DND-41 (cell line): ENCODE measurements around the gene SLC30A1.

Experiments
- ATAC-seq: fragments of 200-7000 bp; cut with Tn5 transposase; 3 replicates; pipeline ENCODE4 v1.9.1; 2021; ENCODE audit warnings: low read depth; ENCODE audit not compliant: insufficient read depth
- DNase-seq: peaks from one replicate; pipeline ENCODE4 v3.0.0-alpha.2; 2020
- H2AFZ ChIP-seq: 2 replicates; pipeline ENCODE4 v1.6.0; 2012; ENCODE audit warnings: low read depth, low read length
- H3K27ac ChIP-seq: 2 replicates; pipeline ENCODE4 v1.5.1; 2012; ENCODE audit warnings: low read length, inconsistent platforms
- H3K27me3 ChIP-seq: fragments of 200-600 bp; sonication (generic); 2 replicates; pipeline ENCODE4 v1.6.0; 2012; ENCODE audit warnings: low read length, mild to moderate bottlenecking, inconsistent platforms; ENCODE audit not compliant: insufficient read depth, poor library complexity
- H3K36me3 ChIP-seq: 2 replicates; pipeline ENCODE4 v1.5.1; 2012; ENCODE audit warnings: low read length, inconsistent platforms; ENCODE audit not compliant: insufficient read depth
- H3K4me1 ChIP-seq: 2 replicates; pipeline ENCODE4 v1.5.1; 2012; ENCODE audit warnings: mild to moderate bottlenecking, low read length; ENCODE audit not compliant: insufficient read depth
- H3K4me2 ChIP-seq: 2 replicates; pipeline ENCODE4 v1.6.0; 2012; ENCODE audit warnings: mild to moderate bottlenecking, moderate library complexity, low read length, inconsistent platforms; ENCODE audit not compliant: insufficient read depth
- H3K4me3 ChIP-seq, 2 experiments: fragments of 200-600 bp in 1 of 2; shearing (Covaris generic) in 1 of 2; 2 replicates each; pipeline ENCODE4 v1.5.1; 2012 to 2016; ENCODE audit warnings: inconsistent platforms in 2 of 2, low read length in 2 of 2, mild to moderate bottlenecking in 2 of 2, low read depth in 1 of 2, moderate library complexity in 1 of 2
- H3K79me2 ChIP-seq: 2 replicates; pipeline ENCODE4 v1.6.0; 2012; ENCODE audit warnings: low read length, inconsistent platforms; ENCODE audit not compliant: insufficient read depth
- H3K9ac ChIP-seq: 2 replicates; pipeline ENCODE4 v1.6.0; 2012; ENCODE audit warnings: low read depth, mild to moderate bottlenecking, inconsistent platforms, low read length, moderate library complexity
- H3K9me3 ChIP-seq: 2 replicates; pipeline ENCODE4 v1.5.1; 2012; ENCODE audit warnings: low read length, moderate library complexity, mild to moderate bottlenecking, inconsistent platforms; ENCODE audit not compliant: insufficient read depth, severe bottlenecking
- H4K20me1 ChIP-seq: 2 replicates; pipeline ENCODE4 v1.6.0; 2012; ENCODE audit warnings: low read length; ENCODE audit not compliant: insufficient read depth
- EZH2 ChIP-seq: IDR thresholded peaks from 3 replicates; pipeline ENCODE4 v1.6.1; 2012; ENCODE audit warnings: borderline replicate concordance, low read depth, mild to moderate bottlenecking, moderate library complexity, low read length, inconsistent platforms; ENCODE audit not compliant: severe bottlenecking
- TF ChIP-seq, protein P1 (sequence below): IDR thresholded peaks from 2 replicates; pipeline ENCODE4 v1.5.1; 2012; ENCODE audit warnings: borderline replicate concordance, low read length, moderate library complexity, mild to moderate bottlenecking; ENCODE audit not compliant: poor library complexity, severe bottlenecking; ENCODE audit errors: extremely low read depth

The SLC30A1 gene

DNA sequence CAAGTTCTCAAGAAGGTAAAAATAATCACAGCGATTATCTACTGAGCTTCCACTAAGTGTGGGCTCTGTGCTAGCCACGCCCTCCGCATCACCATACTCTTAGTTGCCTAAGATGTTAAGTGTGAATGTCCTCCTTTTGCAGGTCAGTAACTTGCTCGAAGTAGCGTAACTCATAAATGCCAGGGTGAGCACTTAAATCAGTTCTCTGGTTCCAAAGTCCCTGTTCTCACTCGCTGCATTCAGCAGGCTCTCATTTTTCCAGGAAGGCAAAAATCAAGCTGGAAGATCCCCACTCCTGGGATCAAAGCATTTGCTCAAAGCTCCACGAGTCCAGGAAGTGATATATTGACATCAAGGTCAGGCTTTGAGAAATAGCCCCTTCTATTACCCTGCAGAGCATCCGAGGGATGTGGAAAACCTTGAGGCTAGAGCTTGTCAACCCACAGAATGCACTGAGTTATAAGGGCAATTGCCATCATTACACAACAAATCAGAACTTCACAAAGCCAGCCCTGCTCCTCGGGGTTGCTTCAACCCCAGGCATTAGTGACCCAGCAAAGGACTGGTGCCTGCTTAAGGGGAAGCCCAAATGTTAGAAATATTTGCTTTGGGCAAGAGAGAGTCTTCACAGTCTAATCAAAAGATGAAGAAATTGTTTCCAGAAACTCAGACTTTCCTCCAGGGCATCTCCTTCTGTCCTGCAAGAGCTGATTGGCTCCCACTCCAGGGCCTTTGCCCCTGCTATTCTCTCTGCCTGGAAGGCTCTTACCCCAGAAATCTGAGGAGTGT lies 19.5 kb downstream of the SLC30A1 start:
- Histone ChIP-seq H2AFZ (no peak overlapping the region), H3K9ac (no peak overlapping the region), H3K9me3 (no peaks in the 10 kb centered on the region)

DNA sequence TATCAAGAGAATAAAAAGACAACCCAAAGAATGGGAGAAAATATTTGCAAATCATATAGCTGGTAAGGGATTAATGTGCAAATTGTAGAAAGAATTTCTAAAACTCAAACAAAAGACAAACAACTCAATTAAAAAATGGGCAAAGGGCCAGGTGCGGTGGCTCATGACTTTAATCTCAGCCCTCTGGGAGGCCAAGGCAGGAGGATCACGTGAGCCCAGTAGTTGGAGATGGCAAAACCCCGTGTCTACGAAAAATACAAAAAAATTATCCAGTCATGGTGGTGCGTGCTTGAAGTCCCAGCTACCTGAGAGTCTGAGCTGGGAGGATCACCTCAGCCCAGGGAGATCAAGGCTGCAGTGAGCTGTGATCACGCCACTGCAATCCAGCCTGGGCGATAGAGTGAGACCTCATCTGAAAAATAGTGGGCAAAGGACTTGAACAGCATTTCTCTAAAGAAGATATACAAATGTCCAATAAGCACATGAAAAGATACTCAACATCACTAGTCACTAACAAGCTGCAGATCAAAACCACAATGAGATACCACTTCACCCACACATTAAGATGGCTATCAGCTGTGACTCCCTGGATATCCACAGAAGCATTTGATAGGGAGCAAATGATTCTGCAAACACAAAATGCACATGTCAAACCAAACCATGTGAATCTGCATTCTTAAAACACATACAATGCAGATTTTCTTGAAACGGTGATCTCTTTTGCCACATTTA lies 20.9 kb downstream of the SLC30A1 start:
- Histone ChIP-seq H3K4me1 (no peaks in the 10 kb centered on the region), H3K36me3 (no peaks in the 10 kb centered on the region), H3K4me3 (no peak overlapping the region), H3K27ac (no peak overlapping the region), H3K4me2 (no peak overlapping the region), H4K20me1 (no peaks in the 10 kb centered on the region), H2AFZ (no peak overlapping the region), H3K9me3 (no peaks in the 10 kb centered on the region), H3K27me3 (peaks cover 3% of the 10 kb centered on the region), H3K9ac (no peak overlapping the region), H3K79me2 (no peaks in the 10 kb centered on the region)
- TF ChIP-seq, protein P1, sequence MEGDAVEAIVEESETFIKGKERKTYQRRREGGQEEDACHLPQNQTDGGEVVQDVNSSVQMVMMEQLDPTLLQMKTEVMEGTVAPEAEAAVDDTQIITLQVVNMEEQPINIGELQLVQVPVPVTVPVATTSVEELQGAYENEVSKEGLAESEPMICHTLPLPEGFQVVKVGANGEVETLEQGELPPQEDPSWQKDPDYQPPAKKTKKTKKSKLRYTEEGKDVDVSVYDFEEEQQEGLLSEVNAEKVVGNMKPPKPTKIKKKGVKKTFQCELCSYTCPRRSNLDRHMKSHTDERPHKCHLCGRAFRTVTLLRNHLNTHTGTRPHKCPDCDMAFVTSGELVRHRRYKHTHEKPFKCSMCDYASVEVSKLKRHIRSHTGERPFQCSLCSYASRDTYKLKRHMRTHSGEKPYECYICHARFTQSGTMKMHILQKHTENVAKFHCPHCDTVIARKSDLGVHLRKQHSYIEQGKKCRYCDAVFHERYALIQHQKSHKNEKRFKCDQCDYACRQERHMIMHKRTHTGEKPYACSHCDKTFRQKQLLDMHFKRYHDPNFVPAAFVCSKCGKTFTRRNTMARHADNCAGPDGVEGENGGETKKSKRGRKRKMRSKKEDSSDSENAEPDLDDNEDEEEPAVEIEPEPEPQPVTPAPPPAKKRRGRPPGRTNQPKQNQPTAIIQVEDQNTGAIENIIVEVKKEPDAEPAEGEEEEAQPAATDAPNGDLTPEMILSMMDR = no peak
- TF ChIP-seq EZH2 = no peak
- DNase-seq (no peak), ATAC-seq (no peak)

More for the DNA sequence above, 19.5 kb downstream of the SLC30A1 start:
- Histone ChIP-seq H3K27ac (no peak overlapping the region), H3K4me1 (no peaks in the 10 kb centered on the region), H3K4me3 (no peak overlapping the region), H3K79me2 (no peaks in the 10 kb centered on the region), H3K27me3 (peaks cover 3% of the 10 kb centered on the region), H3K36me3 (no peaks in the 10 kb centered on the region), H4K20me1 (no peaks in the 10 kb centered on the region), H3K4me2 (no peak overlapping the region)
- DNase-seq (no peak), ATAC-seq (no peak)
- TF ChIP-seq EZH2 = no peak
- TF ChIP-seq, protein P1 = no peak

DNA sequence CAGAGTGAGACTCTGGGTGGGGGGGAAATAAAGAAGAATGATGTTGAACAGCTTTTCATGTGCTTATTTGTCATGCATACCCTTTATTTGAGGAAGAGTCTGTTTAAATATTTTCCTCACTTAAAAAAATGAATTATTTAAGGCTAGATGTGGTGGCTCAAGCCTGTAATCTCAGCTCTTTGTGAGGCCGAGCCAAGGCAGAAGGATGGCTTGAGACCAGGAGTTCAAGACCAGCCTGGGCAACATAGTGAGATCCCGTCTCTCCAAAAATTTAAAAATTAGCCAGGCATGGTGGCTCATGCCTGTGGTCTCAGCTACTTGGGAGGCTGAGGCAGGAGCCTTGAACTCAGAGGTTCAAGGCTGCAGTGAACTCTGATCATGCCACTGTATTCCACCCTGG lies 25.4 kb downstream of the SLC30A1 start:
- no peaks in the 10 kb centered on the region for H3K36me3 ChIP-seq
- H3K9me3 ChIP-seq = no peaks in the 10 kb centered on the region
- H3K79me2 ChIP-seq = no peaks in the 10 kb centered on the region
- no peaks in the 10 kb centered on the region for H3K4me1 ChIP-seq
- no peak overlapping the region for H3K4me3 ChIP-seq
- H3K27ac ChIP-seq = no peak overlapping the region
- TF ChIP-seq, protein P1 = no peak
- no peak for TF ChIP-seq EZH2
- no peak overlapping the region for H3K4me2 ChIP-seq
- H4K20me1 ChIP-seq = no peaks in the 10 kb centered on the region
- H3K27me3 ChIP-seq = peaks cover 9% of the 10 kb centered on the region
- ATAC-seq (no peak), DNase-seq (no peak)
- no peak overlapping the region for H3K9ac ChIP-seq
- no peak overlapping the region for H2AFZ ChIP-seq
